Measurements from ENCODE around the gene LDHAL6A. TPM values are rescaled to one million over a fixed set of nuclear protein-coding genes. Genes with fewer than 3 reads are reported as not detected.
A peak's percentile ranks its signal among the peaks of the same experiment; 100 is the strongest.

The LDHAL6A gene
- total RNA-seq, 1 experiment from 2014 or later = not detected

DNA sequence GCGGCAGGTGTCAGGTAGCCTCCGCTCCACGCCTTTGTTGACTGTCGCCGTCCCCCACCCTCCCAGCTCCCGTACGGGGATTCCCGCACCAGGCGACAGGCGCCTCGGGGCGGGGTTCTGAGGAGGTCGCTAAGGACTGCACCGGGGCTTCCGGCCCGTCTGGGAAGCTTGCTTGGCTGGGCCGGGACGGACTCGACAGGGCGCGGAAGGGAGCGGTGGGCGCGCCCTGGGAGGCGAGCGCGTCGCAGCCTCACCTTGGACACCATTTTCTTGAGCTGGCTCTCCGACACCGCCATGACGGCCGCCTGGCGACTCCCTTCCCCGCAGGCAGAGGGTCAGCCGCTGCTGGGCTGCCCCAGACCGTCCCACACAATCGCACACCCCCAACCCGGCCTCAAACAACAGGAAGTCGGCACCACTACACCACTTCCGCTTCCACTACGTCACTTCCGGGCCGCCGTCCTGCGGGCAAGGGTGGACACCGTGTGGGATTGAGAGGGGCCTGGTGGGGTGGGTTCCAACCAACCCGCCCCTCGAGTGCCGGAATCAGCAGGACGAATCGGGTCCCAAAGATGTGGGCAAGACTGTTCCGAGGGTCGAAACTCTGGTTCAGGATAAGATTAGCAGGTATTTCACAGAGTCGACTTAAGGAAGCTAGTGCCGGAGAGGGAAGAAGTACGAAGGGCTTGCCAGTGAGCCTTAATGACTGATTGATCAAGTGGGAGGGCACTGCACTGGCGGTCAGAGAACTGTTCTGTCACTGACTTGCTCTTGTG, 71.1 kb downstream of the LDHAL6A start, which contains the start of gene TSG101 (continued):
- TF ChIP-seq, protein P1, sequence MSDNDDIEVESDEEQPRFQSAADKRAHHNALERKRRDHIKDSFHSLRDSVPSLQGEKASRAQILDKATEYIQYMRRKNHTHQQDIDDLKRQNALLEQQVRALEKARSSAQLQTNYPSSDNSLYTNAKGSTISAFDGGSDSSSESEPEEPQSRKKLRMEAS (CRISPR knock-in tag; IDR thresholded peaks at IDR 0.05) = peak; percentile 84; the same call in 1 of the 2 replicates
- TF ChIP-seq, protein P2, sequence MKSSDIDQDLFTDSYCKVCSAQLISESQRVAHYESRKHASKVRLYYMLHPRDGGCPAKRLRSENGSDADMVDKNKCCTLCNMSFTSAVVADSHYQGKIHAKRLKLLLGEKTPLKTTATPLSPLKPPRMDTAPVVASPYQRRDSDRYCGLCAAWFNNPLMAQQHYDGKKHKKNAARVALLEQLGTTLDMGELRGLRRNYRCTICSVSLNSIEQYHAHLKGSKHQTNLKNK (CRISPR knock-in tag; IDR thresholded peaks at IDR 0.05) = no peak
- TF ChIP-seq, protein P3, sequence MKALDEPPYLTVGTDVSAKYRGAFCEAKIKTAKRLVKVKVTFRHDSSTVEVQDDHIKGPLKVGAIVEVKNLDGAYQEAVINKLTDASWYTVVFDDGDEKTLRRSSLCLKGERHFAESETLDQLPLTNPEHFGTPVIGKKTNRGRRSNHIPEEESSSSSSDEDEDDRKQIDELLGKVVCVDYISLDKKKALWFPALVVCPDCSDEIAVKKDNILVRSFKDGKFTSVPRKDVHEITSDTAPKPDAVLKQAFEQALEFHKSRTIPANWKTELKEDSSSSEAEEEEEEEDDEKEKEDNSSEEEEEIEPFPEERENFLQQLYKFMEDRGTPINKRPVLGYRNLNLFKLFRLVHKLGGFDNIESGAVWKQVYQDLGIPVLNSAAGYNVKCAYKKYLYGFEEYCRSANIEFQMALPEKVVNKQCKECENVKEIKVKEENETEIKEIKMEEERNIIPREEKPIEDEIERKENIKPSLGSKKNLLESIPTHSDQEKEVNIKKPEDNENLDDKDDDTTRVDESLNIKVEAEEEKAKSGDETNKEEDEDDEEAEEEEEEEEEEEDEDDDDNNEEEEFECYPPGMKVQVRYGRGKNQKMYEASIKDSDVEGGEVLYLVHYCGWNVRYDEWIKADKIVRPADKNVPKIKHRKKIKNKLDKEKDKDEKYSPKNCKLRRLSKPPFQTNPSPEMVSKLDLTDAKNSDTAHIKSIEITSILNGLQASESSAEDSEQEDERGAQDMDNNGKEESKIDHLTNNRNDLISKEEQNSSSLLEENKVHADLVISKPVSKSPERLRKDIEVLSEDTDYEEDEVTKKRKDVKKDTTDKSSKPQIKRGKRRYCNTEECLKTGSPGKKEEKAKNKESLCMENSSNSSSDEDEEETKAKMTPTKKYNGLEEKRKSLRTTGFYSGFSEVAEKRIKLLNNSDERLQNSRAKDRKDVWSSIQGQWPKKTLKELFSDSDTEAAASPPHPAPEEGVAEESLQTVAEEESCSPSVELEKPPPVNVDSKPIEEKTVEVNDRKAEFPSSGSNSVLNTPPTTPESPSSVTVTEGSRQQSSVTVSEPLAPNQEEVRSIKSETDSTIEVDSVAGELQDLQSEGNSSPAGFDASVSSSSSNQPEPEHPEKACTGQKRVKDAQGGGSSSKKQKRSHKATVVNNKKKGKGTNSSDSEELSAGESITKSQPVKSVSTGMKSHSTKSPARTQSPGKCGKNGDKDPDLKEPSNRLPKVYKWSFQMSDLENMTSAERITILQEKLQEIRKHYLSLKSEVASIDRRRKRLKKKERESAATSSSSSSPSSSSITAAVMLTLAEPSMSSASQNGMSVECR (CRISPR knock-in tag; IDR thresholded peaks at IDR 0.05; ENCODE audit: borderline replicate concordance) = peak; percentile 73; the same call in 1 of the 2 replicates
- TF ChIP-seq KAT7 (CRISPR knock-in tag; IDR thresholded peaks at IDR 0.05; ENCODE audit: borderline replicate concordance) (no peak), MYBL2 (CRISPR knock-in tag; IDR thresholded peaks at IDR 0.05) (peak; percentile 68; the same call in 1 of the 2 replicates), PRRX2 (CRISPR knock-in tag; IDR thresholded peaks at IDR 0.05) (no peak), OVOL2 (CRISPR knock-in tag; IDR thresholded peaks at IDR 0.05; ENCODE audit: borderline replicate concordance) (no peak), SMAD3 (CRISPR knock-in tag; IDR thresholded peaks at IDR 0.05; ENCODE audit: borderline replicate concordance) (no peak), MXD4 (CRISPR knock-in tag; IDR thresholded peaks at IDR 0.05; ENCODE audit: borderline replicate concordance) (no peak), ZNF423 (CRISPR knock-in tag; IDR thresholded peaks at IDR 0.05) (no peak), ZNF396 (CRISPR knock-in tag; IDR thresholded peaks at IDR 0.05; ENCODE audit: borderline replicate concordance) (no peak), ZNF219 (CRISPR knock-in tag; IDR thresholded peaks at IDR 0.05; ENCODE audit: borderline replicate concordance) (no peak), RORB (CRISPR knock-in tag; IDR thresholded peaks at IDR 0.05) (no peak), IRF2 (CRISPR knock-in tag; IDR thresholded peaks at IDR 0.05; ENCODE audit: borderline replicate concordance, low read depth) (no peak), CREM (CRISPR knock-in tag; IDR thresholded peaks at IDR 0.05) (peak; percentile 98), ZNF138 (CRISPR knock-in tag; conservative IDR thresholded peaks at IDR 0.05) (no peak), NFYB (CRISPR knock-in tag; conservative IDR thresholded peaks at IDR 0.05; ENCODE audit: low read depth) (no peak), NFATC4 (CRISPR knock-in tag; IDR thresholded peaks at IDR 0.05) (no peak)
- TF ChIP-seq, protein P4, sequence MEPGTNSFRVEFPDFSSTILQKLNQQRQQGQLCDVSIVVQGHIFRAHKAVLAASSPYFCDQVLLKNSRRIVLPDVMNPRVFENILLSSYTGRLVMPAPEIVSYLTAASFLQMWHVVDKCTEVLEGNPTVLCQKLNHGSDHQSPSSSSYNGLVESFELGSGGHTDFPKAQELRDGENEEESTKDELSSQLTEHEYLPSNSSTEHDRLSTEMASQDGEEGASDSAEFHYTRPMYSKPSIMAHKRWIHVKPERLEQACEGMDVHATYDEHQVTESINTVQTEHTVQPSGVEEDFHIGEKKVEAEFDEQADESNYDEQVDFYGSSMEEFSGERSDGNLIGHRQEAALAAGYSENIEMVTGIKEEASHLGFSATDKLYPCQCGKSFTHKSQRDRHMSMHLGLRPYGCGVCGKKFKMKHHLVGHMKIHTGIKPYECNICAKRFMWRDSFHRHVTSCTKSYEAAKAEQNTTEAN (CRISPR knock-in tag; IDR thresholded peaks at IDR 0.05) = no peak
- TF ChIP-seq, protein P5, sequence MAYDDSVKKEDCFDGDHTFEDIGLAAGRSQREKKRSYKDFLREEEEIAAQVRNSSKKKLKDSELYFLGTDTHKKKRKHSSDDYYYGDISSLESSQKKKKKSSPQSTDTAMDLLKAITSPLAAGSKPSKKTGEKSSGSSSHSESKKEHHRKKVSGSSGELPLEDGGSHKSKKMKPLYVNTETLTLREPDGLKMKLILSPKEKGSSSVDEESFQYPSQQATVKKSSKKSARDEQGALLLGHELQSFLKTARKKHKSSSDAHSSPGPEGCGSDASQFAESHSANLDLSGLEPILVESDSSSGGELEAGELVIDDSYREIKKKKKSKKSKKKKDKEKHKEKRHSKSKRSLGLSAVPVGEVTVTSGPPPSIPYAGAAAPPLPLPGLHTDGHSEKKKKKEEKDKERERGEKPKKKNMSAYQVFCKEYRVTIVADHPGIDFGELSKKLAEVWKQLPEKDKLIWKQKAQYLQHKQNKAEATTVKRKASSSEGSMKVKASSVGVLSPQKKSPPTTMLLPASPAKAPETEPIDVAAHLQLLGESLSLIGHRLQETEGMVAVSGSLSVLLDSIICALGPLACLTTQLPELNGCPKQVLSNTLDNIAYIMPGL (CRISPR knock-in tag; IDR thresholded peaks at IDR 0.05) = peak; percentile 67; the same call in 1 of the 2 replicates
- TF ChIP-seq, protein P6, sequence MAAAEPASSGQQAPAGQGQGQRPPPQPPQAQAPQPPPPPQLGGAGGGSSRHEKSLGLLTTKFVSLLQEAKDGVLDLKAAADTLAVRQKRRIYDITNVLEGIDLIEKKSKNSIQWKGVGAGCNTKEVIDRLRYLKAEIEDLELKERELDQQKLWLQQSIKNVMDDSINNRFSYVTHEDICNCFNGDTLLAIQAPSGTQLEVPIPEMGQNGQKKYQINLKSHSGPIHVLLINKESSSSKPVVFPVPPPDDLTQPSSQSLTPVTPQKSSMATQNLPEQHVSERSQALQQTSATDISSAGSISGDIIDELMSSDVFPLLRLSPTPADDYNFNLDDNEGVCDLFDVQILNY (CRISPR knock-in tag; IDR thresholded peaks at IDR 0.05) = no peak
- TF ChIP-seq, protein P7, sequence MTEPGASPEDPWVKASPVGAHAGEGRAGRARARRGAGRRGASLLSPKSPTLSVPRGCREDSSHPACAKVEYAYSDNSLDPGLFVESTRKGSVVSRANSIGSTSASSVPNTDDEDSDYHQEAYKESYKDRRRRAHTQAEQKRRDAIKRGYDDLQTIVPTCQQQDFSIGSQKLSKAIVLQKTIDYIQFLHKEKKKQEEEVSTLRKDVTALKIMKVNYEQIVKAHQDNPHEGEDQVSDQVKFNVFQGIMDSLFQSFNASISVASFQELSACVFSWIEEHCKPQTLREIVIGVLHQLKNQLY (CRISPR knock-in tag; IDR thresholded peaks at IDR 0.05) = no peak
- TF ChIP-seq, protein P8, sequence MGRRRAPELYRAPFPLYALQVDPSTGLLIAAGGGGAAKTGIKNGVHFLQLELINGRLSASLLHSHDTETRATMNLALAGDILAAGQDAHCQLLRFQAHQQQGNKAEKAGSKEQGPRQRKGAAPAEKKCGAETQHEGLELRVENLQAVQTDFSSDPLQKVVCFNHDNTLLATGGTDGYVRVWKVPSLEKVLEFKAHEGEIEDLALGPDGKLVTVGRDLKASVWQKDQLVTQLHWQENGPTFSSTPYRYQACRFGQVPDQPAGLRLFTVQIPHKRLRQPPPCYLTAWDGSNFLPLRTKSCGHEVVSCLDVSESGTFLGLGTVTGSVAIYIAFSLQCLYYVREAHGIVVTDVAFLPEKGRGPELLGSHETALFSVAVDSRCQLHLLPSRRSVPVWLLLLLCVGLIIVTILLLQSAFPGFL (CRISPR knock-in tag; IDR thresholded peaks at IDR 0.05; ENCODE audit: borderline replicate concordance) = no peak

All from WTC11 (cell line).